ENCODE measurements around the gene MRPL37. TPM values are rescaled to one million over a fixed set of nuclear protein-coding genes. Genes with fewer than 3 reads are reported as not detected.
"Not testable (repeated sequence)": the region's sequence is repeated elsewhere in the genome, so short reads cannot be mapped to it uniquely, and the experiment has no call there.

MRPL37 gene
- total and polyA plus RNA-seq, 2 experiments from 2014 or later = 93.7 to 97.9 TPM

GRCh38 chr1:54161495-54162168, 38.3 kb upstream of the MRPL37 start:
- DNase-seq (ENCODE audit: low read depth in 1 of 2, low spot score in 1 of 2) = no peak
- no peak for TF ChIP-seq CTCF (IDR thresholded peaks at IDR 0.05; ENCODE audit: low read depth, low read length)
- H3K9me3 ChIP-seq (ENCODE audit: low read depth) = no peaks in the 10 kb centered on the region

GRCh38 chr1:54163051-54163450, 36.9 kb upstream of the MRPL37 start:
- Histone ChIP-seq H3K9me3 (ENCODE audit: low read depth) (no peaks in the 10 kb centered on the region), H3K4me3 (no peak overlapping the region), H3K36me3 (no peaks in the 10 kb centered on the region), H3K4me1 (ENCODE audit: low read depth) (no peaks in the 10 kb centered on the region), H3K27ac (no peak overlapping the region), H3K27me3 (no peaks in the 10 kb centered on the region)
- DNase-seq (ENCODE audit: low read depth in 1 of 2, low spot score in 1 of 2) = no peak
- no peak for TF ChIP-seq CTCF (IDR thresholded peaks at IDR 0.05; ENCODE audit: low read depth, low read length)

More at GRCh38 chr1:54161495-54162168, 38.3 kb upstream of the MRPL37 start:
- no peak overlapping the region for H3K4me3 ChIP-seq
- H3K4me1 ChIP-seq (ENCODE audit: low read depth) = no peaks in the 10 kb centered on the region
- no peaks in the 10 kb centered on the region for H3K27me3 ChIP-seq
- no peaks in the 10 kb centered on the region for H3K36me3 ChIP-seq
- H3K27ac ChIP-seq = no peak overlapping the region

GRCh38 chr1:54163573-54163972, 36.4 kb upstream of the MRPL37 start:
- Histone ChIP-seq H3K27ac (no peak overlapping the region), H3K4me3 (no peak overlapping the region), H3K27me3 (no peaks in the 10 kb centered on the region), H3K36me3 (no peaks in the 10 kb centered on the region), H3K9me3 (ENCODE audit: low read depth) (no peaks in the 10 kb centered on the region), H3K4me1 (ENCODE audit: low read depth) (no peaks in the 10 kb centered on the region)
- no peak for TF ChIP-seq CTCF (IDR thresholded peaks at IDR 0.05; ENCODE audit: low read depth, low read length)
- DNase-seq (ENCODE audit: low read depth in 1 of 2, low spot score in 1 of 2) = no peak

DNA sequence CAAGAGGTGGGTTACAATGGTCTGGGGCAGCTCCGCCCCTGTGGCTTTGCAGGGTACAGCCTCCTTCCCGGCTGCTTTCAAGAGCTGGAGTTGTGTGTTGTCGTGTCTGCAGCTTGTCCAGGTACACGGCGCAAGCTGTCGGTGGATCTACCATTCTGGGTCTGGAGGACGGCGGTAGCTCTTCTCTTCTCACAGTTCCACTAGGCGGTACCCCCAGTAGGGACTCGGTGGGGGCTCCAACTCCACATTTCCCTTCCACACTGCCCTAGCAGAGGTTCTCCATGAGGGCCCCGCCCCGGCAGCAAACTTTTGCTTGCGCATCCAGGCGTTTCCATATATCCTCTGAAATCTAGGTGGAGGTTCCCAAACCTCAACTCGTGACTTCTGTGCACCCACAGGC, 34.8 kb upstream of the MRPL37 start:
- Histone ChIP-seq H3K4me1 (ENCODE audit: low read depth) (no peaks in the 10 kb centered on the region), H3K36me3 (no peaks in the 10 kb centered on the region), H3K4me3 (no peak overlapping the region), H3K27ac (no peak overlapping the region), H3K9me3 (ENCODE audit: low read depth) (no peaks in the 10 kb centered on the region), H3K27me3 (no peaks in the 10 kb centered on the region)
- no peak for TF ChIP-seq CTCF (IDR thresholded peaks at IDR 0.05; ENCODE audit: low read depth, low read length)
- DNase-seq (ENCODE audit: low read depth in 1 of 2, low spot score in 1 of 2) = no peak

- not testable (repeated sequence) for H3K4me1 ChIP-seq (ENCODE audit: low read depth); H3K4me3 ChIP-seq; H3K27ac ChIP-seq; DNase-seq (ENCODE audit: low read depth in 1 of 2, low spot score in 1 of 2); H3K9me3 ChIP-seq (ENCODE audit: low read depth); H3K27me3 ChIP-seq; H3K36me3 ChIP-seq
Observed at GRCh38 chr1:54166357-54166756, 33.6 kb upstream of the MRPL37 start.

DNA sequence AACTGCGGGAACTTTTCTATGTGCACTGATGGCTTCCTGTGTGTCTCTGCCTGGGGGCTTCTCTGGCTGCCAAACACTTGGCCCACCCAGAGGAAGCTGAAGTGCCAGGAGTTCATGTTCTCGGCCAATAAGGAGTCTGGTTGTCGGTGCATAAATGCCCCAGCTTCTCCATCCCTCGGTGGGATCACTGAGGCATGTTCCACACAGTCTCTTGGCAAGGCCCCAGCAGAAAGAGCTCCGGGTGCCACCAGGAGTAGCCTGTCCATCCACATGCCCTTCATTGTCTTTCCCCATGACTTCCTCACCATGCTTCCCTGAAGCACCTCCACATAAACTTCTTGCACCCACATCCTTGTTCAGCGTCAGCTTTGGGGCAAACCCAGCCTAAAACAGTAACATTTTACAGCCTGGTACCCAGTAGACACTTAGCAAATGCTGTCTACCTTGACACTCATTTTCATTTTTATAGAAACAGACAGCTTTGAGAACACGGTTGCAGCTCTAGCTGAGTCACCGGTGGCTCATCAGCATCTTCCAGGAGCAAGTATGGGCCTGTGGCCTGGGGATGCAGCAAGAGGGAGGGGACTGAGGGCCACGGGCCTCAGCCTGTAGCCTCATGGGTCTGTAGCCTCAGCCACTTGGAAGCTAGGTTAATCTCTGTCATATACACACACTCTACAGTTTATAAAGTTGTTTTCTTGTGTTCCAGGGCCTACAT, 32.4 kb upstream of the MRPL37 start:
- no peak for TF ChIP-seq CTCF (IDR thresholded peaks at IDR 0.05; ENCODE audit: low read depth, low read length)
- Histone ChIP-seq H3K36me3 (no peaks in the 10 kb centered on the region), H3K27ac (no peak overlapping the region), H3K9me3 (ENCODE audit: low read depth) (no peaks in the 10 kb centered on the region), H3K4me1 (ENCODE audit: low read depth) (no peaks in the 10 kb centered on the region), H3K27me3 (no peaks in the 10 kb centered on the region), H3K4me3 (no peak overlapping the region)
- no peak for DNase-seq (ENCODE audit: low read depth in 1 of 2, low spot score in 1 of 2)
